GM18868 (cell line): ENCODE measurements around the gene RHBDL2.
A peak's percentile ranks its signal among the peaks of the same experiment; 100 is the strongest.
"Not testable (repeated sequence)": the region's sequence is repeated elsewhere in the genome, so short reads cannot be mapped to it uniquely, and the experiment has no call there.

Source experiments
- ATAC-seq: cut with Tn5 transposase; IDR thresholded peaks from one replicate; pipeline ENCODE4 v1.9.1; 2021; ENCODE audit warnings: mild to moderate bottlenecking, moderate library complexity; ENCODE audit not compliant: unreplicated experiment

RHBDL2 gene

DNA sequence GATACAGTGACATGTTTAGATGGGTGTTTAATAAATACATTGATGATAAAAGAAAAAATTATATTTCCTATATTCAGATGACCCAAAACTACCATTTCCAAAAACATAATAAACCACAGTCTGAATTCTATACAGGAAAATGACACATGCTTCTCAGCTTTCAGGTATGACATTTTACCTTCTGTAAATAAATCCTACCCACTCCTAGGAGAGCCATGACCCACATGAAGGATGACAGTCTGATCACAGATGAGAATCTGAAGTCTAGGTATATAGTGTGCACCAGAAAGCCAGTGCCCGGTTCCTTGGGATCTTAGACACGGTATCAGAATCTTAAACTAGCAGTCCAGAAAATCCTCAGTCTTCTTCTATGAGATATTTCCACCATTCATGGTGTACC lies 56.5 kb downstream of the RHBDL2 start:
- ATAC-seq: no peak

GRCh38 chr1:38881487-38881886 lies 60.1 kb downstream of the RHBDL2 start, which contains the start of gene GJA9:
Gene GJA9, minus strand, starts transcription at chr1:38881587. Its CDS starts 5,489 bp downstream, at chr1:38876098.
- no peak for ATAC-seq

GRCh38 chr1:38875811-38876210 lies 65.8 kb downstream of the RHBDL2 start:
- no peak for ATAC-seq

DNA sequence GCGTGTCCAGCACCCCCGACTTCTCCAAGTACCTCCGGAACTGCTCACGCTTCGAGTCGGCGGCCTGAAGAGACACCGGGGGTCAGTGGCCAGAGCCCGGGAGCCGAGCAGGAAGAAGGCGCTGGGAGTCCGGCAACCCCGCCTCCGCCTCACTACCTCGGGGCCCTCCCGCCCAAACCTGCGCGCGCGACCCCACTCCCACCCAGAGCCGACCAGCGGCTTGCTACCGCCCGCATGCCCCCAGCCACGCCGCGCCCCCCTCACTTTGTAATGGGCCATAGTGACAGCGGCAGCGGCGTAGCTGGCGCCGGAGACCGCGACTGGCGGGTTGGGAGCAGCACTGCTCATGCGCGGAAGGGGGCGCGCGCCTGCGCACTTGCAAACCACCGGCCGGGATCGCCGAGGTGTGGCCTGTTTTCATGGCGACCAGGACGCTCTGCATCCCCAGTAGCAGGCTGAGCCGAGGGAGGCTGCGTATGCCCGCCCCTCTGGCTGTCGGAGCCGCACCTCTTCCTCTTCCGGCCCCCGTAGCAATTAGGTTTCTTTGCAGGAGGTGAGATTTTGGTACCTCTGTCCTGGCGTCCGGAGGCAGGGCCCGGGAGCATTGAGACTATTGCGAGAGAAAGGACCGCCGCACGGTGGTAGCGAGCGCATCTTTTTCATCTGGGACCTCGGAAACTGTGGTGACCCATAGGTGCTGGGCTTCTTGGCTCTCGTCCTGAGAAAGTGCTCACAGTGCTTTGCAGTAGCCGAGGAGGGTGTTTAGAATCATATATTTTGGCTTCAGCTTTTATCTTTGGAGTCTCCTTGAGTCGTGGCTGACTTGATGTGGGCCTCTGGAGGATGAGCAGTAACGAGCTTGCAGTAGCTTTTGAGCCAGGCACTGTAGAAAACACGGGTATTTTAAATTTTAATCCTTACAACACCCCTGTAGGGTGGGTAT lies 68.3 kb downstream of the RHBDL2 start, which contains the start of gene MYCBP:
TSS of gene MYCBP (minus strand) at position 322 of the 943 bp plus-strand sequence. CDS start at position 279, 43 bp downstream.
- peak; percentile 96 for ATAC-seq

- ATAC-seq: peak; percentile 19
Measured at GRCh38 chr1:38872401-38873026, 69.1 kb downstream of the RHBDL2 start.

DNA sequence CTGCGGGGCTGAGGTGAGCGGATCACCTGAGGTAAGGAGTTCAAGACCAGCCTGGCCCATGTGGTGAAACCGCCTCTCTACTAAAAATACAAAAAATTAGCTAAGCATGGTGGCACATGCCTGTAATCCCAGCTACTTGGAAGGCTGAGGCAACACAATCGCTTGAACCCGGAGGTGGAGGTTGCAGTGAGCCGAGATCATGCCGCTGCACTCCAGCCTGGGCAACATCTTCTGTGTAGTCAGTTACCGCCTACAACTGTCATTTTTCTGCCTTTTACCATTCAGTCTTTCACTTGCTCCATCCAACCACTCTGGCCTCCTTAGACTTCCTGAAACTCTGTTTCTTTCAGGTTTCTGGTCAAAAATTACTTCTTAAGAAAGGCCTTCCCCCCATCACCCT lies 70.6 kb downstream of the RHBDL2 start:
- no peak for ATAC-seq

DNA sequence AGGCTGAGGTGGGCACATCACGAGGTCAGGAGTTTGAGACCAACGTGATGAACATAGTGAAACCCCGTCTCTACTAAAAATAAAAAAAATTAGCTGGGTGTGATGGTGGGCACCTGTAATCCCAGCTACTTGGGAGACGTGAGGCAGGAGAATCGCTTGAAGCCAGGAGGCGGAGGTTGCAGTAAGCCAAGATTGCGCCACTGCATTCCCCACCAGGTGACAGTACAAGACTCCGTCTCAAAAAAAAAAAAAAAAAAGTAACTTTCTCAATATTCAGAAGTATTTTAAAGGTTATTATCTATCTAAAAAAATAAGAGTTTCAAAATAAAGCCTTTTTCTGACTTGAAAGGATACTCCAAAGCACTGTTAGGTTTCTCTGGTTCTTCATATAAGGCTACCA lies 74.4 kb downstream of the RHBDL2 start:
- ATAC-seq: no peak

DNA sequence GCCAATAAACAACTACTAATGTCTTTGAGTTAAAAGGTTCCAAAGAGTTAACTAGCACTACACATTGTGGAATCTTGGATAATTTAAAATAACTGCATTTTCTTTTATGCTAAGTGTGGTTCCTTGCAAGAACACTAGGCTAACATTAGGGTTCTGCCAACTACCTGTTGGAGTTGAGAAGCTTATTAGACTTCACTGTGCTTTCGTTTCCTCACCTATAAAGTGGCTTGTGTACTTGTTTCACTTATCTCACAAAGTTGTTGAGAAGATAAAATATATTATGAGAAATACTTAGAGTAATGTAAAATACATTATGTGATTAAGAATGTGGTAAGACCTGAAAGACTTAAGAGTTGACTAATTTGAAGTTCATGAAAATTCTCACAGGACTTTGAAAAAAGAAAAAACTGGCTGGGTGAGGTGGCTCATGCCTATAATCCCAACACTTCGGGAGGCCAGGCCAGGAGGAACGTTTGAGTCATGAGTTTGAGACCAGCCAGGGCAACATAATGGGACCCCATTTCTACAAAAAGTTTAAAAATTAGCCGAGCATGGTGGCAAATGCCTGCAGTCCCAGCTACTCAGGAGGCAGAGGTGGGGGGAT lies 76.4 kb downstream of the RHBDL2 start:
- ATAC-seq: no peak

- no peak for ATAC-seq
Measured at GRCh38 chr1:38860454-38860795, 81.2 kb downstream of the RHBDL2 start.

DNA sequence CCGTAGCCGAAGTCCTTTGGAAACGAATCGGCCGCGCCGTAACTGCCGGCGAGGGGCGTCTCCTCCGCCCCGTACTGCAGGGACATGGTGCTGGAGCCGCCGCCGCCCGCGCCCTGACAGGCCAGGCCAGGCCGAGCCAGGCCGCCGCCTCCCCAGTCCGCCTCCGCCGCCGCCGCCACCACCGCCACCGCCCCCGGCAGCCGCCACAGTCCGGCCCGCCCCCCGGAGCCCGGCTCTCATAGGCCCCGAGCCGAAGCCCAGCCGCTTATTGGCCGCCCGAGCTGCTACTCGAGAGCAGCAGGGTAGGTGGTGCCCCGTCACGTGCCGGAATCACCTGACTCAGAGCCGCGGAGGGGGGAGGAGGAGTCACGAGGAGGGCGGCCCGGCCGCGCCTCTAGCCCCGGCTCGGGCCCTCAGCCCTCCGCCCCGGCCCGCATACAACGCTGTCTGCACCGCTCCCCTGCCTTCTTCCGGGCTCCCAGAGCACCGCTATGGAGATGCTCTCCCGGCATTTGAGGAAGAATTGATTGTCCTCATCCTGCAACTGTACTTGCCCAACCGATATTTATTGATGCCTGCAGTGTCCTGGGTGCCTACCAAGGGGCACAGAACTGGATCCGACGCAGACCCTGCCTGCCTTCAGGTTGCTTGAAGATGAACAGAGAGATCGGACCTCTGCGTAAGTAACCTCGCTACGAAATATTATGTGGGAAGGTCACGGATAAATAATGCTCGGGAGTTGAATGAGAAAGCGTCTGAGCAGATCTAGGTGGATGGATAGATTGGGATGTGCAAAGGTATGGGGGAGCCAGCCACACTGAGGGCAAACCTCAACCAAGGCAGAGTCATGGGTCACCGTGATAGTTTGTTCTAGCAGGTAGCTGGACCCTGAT lies 81.8 kb downstream of the RHBDL2 start, which contains the start of gene RRAGC:
TSS of gene RRAGC (minus strand) at position 212 of the 893 bp plus-strand sequence. CDS start at position 86, 126 bp downstream.
- peak; percentile 93 for ATAC-seq

GRCh38 chr1:38858833-38859560 lies 82.6 kb downstream of the RHBDL2 start:
- ATAC-seq: peak; percentile 25

DNA sequence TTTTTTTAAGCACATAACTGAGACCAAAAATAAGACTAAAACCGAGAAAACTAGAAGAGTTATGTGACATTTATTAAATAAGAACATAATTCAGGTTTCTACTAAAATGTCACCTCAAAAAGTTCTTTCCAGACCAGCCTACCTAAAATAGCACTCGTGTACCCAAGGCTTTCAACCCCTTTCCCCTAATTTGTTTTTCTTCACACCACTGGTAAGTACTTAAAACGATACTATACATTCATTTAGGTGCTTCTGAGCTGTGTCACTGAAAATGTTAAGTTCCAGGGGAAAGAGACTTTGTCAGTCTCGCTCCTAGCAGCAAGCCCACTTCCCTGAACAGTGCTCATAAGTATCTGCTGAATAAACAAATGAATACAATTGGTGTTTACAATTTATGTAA lies 88.8 kb downstream of the RHBDL2 start:
- ATAC-seq: peak; percentile 46

DNA sequence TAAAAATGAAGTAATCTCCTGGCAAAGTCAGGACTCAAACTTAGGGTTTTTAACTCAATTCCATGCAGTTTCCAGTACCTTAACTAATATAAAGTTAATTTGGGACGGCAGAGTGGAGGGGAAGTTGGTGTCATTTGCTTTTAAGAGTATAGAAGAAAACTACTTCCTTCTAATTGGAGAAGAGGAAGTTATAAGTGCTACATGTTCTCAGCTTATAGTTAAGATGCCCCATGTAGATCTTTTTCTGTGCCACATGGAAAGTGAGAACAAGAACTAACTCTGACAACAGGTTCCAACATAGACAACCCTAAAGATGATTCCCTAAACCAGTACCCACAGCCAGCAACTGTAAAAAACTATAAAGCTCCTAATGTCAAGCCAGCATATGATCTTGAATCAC lies 93.6 kb downstream of the RHBDL2 start:
- ATAC-seq: no peak

DNA sequence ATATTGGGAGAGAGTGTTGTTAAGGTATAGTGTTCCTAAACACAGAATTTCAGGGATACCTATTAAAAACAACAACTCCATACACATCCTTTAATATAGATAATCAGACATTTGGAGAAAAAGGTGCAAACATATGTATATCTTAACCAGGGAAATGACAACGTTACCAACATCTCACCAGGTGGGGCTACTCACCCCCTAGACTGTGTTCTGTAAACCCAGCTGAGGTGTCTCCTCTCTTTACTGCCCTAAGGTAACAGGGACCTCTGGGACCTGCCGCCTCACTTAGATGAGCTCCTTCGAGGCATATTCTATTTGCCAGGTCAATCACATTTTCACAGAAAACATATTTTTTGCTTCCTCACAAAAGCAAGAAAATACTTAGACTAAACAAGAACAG lies 95.4 kb downstream of the RHBDL2 start:
- ATAC-seq: no peak

GRCh38 chr1:38845088-38845487 lies 96.5 kb downstream of the RHBDL2 start:
- not testable (repeated sequence) for ATAC-seq

GRCh38 chr1:38840281-38840680 lies 101.3 kb downstream of the RHBDL2 start:
- no peak for ATAC-seq

DNA sequence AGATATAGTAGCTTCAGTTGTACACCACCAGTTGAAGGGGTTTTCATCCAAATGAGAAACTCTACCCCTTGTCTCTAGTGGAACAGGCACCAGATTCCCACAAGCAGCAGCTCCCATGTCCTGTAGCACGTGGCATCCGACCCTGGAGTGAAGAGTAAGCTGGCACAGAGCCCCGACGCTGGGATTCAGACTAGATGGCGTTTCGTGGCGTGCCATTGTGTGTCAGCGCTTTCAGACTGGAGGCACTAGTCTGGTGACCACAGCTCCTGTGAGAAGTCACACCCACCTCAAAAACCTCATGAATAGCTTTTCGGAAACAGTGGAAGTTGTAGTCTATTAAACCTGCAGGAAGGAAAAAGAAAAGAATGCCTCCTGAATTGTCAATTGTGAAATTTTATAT lies 102.3 kb downstream of the RHBDL2 start:
- ATAC-seq: no peak

DNA sequence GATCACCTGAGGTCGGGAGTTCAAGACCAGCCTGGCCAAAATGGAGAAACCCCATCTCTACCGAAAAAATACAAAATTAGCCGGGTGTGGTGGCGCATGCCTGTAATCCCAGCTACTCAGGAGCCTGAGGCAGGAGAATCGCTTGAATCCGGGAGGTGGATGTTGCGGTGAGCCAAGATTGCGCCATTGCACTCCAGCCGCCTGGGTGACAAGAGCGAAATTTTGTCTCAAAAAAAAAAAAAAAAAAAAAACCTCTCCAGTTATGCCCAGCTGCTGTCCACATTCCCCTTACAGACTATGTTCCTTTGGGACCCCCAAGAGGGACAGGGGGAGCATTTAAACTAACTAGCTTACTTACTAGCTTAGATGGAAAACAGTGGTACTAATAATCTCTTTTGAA lies 105.3 kb downstream of the RHBDL2 start:
- not testable (repeated sequence) for ATAC-seq
